HG03060 (cell line): ENCODE data around the gene NUMB.
"Not testable (repeated sequence)": the region's sequence is repeated elsewhere in the genome, so short reads cannot be mapped to it uniquely, and the experiment has no call there.

Experiments used
- ATAC-seq: cut with Tn5 transposase; IDR thresholded peaks from one replicate; pipeline ENCODE4 v1.9.1; 2021; ENCODE audit warnings: low read depth, moderate number of reproducible peaks; ENCODE audit not compliant: unreplicated experiment

NUMB gene

GRCh38 chr14:73424453-73424852, 33.9 kb downstream of the NUMB start:
- ATAC-seq, result no peak

GRCh38 chr14:73423092-73423491, 35.3 kb downstream of the NUMB start:
- not testable (repeated sequence) for ATAC-seq

GRCh38 chr14:73422515-73422914, 35.8 kb downstream of the NUMB start:
- no peak for ATAC-seq

- no peak for ATAC-seq
Measured at GRCh38 chr14:73418227-73418626, 40.1 kb downstream of the NUMB start.

GRCh38 chr14:73406248-73406647, 52.1 kb downstream of the NUMB start:
- not testable (repeated sequence) for ATAC-seq

GRCh38 chr14:73403181-73403752, 55.1 kb downstream of the NUMB start:
- ATAC-seq, result no peak

- ATAC-seq, result no peak
Measured at GRCh38 chr14:73402579-73402978, 55.8 kb downstream of the NUMB start.

GRCh38 chr14:73397810-73398209, 60.5 kb downstream of the NUMB start:
- ATAC-seq, result no peak

GRCh38 chr14:73394317-73394716, 64.0 kb downstream of the NUMB start:
- no peak for ATAC-seq

GRCh38 chr14:73393375-73393774, 65.0 kb downstream of the NUMB start:
- no peak for ATAC-seq

- ATAC-seq, result no peak
Measured at GRCh38 chr14:73392329-73393257, 65.8 kb downstream of the NUMB start.

GRCh38 chr14:73387860-73388259, 70.5 kb downstream of the NUMB start:
- ATAC-seq, result not testable (repeated sequence)

- no peak for ATAC-seq
Measured at GRCh38 chr14:73386342-73386741, 72.0 kb downstream of the NUMB start.

GRCh38 chr14:73385021-73385420, 73.3 kb downstream of the NUMB start:
- ATAC-seq, result not testable (repeated sequence)

- ATAC-seq, result no peak
Measured at GRCh38 chr14:73383356-73383755, 75.0 kb downstream of the NUMB start.

GRCh38 chr14:73381380-73382013, 76.8 kb downstream of the NUMB start:
- ATAC-seq, result no peak

GRCh38 chr14:73376585-73376984, 81.8 kb downstream of the NUMB start:
- ATAC-seq, result no peak

GRCh38 chr14:73375861-73376260, 82.5 kb downstream of the NUMB start:
- ATAC-seq, result no peak

GRCh38 chr14:73374218-73374617, 84.1 kb downstream of the NUMB start:
- ATAC-seq, result no peak

GRCh38 chr14:73372529-73372928, 85.8 kb downstream of the NUMB start:
- ATAC-seq, result no peak

- no peak for ATAC-seq
Measured at GRCh38 chr14:73370561-73370960, 87.8 kb downstream of the NUMB start.
